GM18868 (cell line): Measurements from ENCODE around the gene D2HGDH.
"Not testable (repeated sequence)": the region's sequence is repeated elsewhere in the genome, so short reads cannot be mapped to it uniquely, and the experiment has no call there.

Experiments used
- ATAC-seq: cut with Tn5 transposase; IDR thresholded peaks from one replicate; pipeline ENCODE4 v1.9.1; 2021; ENCODE audit warnings: mild to moderate bottlenecking, moderate library complexity; ENCODE audit not compliant: unreplicated experiment

The D2HGDH gene

GRCh38 chr2:241768251-241768711 is 33.9 kb downstream of the D2HGDH start:
- ATAC-seq: no peak

GRCh38 chr2:241768850-241769249 is 34.4 kb downstream of the D2HGDH start:
- no peak for ATAC-seq

GRCh38 chr2:241769819-241770184 is 35.4 kb downstream of the D2HGDH start:
- ATAC-seq: no peak

GRCh38 chr2:241770185-241770935 is 35.9 kb downstream of the D2HGDH start:
- no peak for ATAC-seq

- no peak for ATAC-seq
These were observed 36.5 kb downstream of the D2HGDH start for GRCh38 chr2:241770936-241771285.

GRCh38 chr2:241771286-241772062 is 37.0 kb downstream of the D2HGDH start:
- no peak for ATAC-seq

GRCh38 chr2:241772063-241772499 is 37.7 kb downstream of the D2HGDH start:
- ATAC-seq: no peak

GRCh38 chr2:241773511-241774418 is 39.3 kb downstream of the D2HGDH start:
- no peak for ATAC-seq

GRCh38 chr2:241774419-241775222 is 40.2 kb downstream of the D2HGDH start:
- ATAC-seq: no peak

GRCh38 chr2:241775223-241776177 is 41.1 kb downstream of the D2HGDH start:
- ATAC-seq: no peak

GRCh38 chr2:241776336-241777169 is 42.1 kb downstream of the D2HGDH start, which contains the start of gene GAL3ST2:
Gene GAL3ST2, plus strand, starts transcription at chr2:241776822. Its CDS starts 134 bp downstream, at chr2:241776956.
- no peak for ATAC-seq

- ATAC-seq: no peak
These were observed 42.8 kb downstream of the D2HGDH start for GRCh38 chr2:241777170-241777685.

GRCh38 chr2:241777686-241778627 is 43.5 kb downstream of the D2HGDH start:
- ATAC-seq: no peak

GRCh38 chr2:241780939-241781569 is 46.6 kb downstream of the D2HGDH start:
- ATAC-seq: no peak

GRCh38 chr2:241782053-241782452 is 47.6 kb downstream of the D2HGDH start:
- not testable (repeated sequence) for ATAC-seq

GRCh38 chr2:241788135-241788534 is 53.7 kb downstream of the D2HGDH start:
- ATAC-seq: no peak
